Measurements from ENCODE around the gene METTL4.
A peak's percentile ranks its signal among the peaks of the same experiment; 100 is the strongest.

METTL4 gene

DNA sequence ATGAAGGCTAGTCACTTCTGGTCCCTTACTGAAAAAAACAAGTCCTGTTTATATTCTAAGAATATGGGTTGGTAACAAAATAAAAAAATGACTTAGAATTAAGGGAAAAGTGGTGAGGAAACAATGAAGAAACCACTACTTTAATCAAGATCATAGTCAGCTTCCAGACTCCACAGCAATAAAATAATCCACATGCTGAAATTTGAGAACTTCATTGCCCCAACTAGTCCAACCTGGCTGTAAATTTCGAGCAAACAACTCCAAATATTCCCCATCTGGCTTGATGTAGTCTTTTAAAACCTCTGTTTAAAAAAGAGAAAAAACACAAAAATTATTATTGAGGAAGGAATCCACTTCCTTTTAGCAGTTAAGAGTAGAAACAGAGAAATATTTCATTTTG is 32.5 kb downstream of the METTL4 start:
- no peak overlapping the region for H3K4me3 ChIP-seq (ENCODE audit: low read depth, low read length)
- no peak for DNase-seq (ENCODE audit: low read depth, low spot score)

DNA sequence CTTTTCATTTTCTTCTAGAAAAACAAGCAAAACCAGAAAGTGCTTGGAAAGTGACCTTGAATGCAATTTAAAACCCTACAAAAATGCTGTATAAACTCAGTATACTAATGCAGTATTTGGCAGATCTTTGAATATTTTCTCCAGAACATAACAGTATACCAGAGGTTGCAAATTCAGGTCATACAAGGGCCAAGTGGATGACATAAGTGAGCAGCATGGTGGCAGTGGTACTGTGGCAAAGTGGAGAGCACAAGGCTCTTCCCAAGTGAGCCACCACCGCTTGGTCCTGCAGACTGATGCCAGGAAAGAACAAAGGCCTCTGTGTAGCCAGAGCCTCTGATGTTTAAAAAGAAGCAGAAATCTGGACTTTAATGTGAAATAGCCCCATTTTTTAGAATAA is 33.1 kb downstream of the METTL4 start:
- no peak overlapping the region for H3K4me3 ChIP-seq (ENCODE audit: low read depth, low read length)
- DNase-seq (ENCODE audit: low read depth, low spot score) = no peak
- TF ChIP-seq, protein P1, sequence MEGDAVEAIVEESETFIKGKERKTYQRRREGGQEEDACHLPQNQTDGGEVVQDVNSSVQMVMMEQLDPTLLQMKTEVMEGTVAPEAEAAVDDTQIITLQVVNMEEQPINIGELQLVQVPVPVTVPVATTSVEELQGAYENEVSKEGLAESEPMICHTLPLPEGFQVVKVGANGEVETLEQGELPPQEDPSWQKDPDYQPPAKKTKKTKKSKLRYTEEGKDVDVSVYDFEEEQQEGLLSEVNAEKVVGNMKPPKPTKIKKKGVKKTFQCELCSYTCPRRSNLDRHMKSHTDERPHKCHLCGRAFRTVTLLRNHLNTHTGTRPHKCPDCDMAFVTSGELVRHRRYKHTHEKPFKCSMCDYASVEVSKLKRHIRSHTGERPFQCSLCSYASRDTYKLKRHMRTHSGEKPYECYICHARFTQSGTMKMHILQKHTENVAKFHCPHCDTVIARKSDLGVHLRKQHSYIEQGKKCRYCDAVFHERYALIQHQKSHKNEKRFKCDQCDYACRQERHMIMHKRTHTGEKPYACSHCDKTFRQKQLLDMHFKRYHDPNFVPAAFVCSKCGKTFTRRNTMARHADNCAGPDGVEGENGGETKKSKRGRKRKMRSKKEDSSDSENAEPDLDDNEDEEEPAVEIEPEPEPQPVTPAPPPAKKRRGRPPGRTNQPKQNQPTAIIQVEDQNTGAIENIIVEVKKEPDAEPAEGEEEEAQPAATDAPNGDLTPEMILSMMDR (IDR thresholded peaks at IDR 0.05; ENCODE audit: low read depth, low read length) = no peak
- in situ Hi-C loops (cut with HindIII; ENCODE audit: low sequenced_read_pairs) = no loop called here

More for the DNA sequence above, 32.5 kb downstream of the METTL4 start:
- in situ Hi-C loops (cut with HindIII; ENCODE audit: low sequenced_read_pairs) = no loop called here
- TF ChIP-seq, protein P1 (IDR thresholded peaks at IDR 0.05; ENCODE audit: low read depth, low read length) = no peak

DNA sequence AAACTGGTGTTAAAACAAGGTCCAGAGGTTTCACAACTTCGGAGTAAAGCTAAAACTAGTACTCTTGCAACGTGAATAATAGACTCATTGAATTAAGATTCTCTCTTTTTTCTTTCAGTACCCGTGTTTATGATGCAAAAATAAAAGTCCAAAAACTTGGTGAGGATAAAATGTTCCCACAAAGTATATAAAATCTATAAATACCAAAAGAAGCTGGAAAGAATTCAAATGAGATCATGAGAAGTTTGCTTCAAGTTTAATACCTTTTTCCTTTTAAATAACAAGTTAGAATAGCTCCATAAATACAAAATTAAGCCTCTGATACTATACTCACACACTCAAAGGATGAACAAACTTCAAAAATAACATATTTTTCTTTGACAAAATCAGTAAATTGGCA is 34.0 kb downstream of the METTL4 start:
- no peak overlapping the region for H3K4me3 ChIP-seq (ENCODE audit: low read depth, low read length)
- in situ Hi-C loops (cut with HindIII; ENCODE audit: low sequenced_read_pairs) = no loop called here
- DNase-seq (ENCODE audit: low read depth, low spot score) = no peak
- TF ChIP-seq, protein P1 (IDR thresholded peaks at IDR 0.05; ENCODE audit: low read depth, low read length) = no peak

DNA sequence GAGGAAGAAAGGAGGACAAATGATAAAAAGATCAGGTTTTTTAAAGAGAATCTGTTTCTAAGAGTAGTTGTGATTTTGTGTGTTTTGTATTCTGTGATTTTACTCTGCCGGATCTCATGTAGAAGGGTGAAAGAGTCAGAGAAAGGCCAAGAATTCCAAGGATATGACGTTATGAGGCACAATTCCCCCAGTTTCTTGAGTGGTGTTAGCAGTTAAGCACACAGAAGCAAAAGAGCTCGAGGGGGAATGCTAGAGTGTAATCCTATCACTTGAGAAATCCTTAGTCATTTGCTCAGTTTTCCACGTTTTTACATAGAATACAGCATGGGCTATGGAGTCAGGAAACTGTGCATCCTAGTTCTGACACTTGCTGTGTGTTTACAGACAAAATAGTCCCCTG is 34.8 kb downstream of the METTL4 start:
- TF ChIP-seq, protein P1 (IDR thresholded peaks at IDR 0.05; ENCODE audit: low read depth, low read length) = no peak
- in situ Hi-C loops (cut with HindIII; ENCODE audit: low sequenced_read_pairs) = no loop called here
- peak; percentile 64 for DNase-seq (ENCODE audit: low read depth, low spot score)
- H3K4me3 ChIP-seq (ENCODE audit: low read depth, low read length) = no peak overlapping the region

DNA sequence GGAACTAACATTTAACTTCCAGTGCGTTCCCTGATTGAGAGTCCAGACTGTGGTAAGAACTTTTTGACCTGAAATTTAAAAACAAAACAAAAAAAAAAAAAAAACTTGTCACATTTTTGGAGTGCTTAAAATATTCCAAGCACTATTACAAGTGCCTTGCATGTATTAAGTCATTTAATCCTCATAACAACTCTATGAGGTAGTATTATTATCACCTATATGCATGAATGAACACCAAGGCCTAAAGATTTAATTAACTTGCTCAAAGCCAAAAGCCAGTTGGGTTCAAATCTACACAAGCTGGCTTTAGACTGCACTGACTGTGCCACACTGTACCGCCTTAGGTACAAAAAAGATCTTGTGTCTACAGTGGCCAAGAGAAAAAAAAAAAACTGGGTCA is 35.2 kb downstream of the METTL4 start:
- in situ Hi-C loops (cut with HindIII; ENCODE audit: low sequenced_read_pairs) = no loop called here
- no peak for DNase-seq (ENCODE audit: low read depth, low spot score)

DNA sequence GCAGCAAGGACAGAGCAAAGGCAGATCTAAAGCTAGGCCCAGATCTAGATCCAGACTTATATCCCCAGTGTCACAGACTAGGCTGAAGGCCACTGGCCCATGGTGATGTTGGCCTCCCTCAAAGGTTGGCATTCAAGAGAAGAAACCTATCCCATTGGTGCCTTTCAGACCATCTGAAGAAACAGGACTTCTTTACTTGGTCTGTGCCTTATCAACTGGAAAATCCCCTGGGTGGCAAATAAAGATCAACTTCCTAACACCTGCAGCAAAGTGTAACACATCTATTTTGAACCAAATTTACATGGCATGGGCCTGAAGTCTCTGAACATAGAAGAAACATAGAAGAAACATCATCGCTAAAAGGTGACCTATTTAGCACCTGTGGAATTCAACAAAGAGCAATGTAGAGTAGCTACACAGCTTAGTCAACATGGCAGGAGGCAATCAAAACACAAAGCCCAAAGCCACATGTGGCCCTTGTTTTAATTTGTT is 35.8 kb downstream of the METTL4 start:
- DNase-seq (ENCODE audit: low read depth, low spot score) = no peak
- no peak overlapping the region for H3K4me3 ChIP-seq (ENCODE audit: low read depth, low read length)
- in situ Hi-C loops (cut with HindIII; ENCODE audit: low sequenced_read_pairs) = no loop called here
- TF ChIP-seq, protein P1 (IDR thresholded peaks at IDR 0.05; ENCODE audit: low read depth, low read length) = no peak

More for the DNA sequence above, 35.2 kb downstream of the METTL4 start:
- H3K4me3 ChIP-seq (ENCODE audit: low read depth, low read length) = no peak overlapping the region
- TF ChIP-seq, protein P1 (IDR thresholded peaks at IDR 0.05; ENCODE audit: low read depth, low read length) = no peak

DNA sequence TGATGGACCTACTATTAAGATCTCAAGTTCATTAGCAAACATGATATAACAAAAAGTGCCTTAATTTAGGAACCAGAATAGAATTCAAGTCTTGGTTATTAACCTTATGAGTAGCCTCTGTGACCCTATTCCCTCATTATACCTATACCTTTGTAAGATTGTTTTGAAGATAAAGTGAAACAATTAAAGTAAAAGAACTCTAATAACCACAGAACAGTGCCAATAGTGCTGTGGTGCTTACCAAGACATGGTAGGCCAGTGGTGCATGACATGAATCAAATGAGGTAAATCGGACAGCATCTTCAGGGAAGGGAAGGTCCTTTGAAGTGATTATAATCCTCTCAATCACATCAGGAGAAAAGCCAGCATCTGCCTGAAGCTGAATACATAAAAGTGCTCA is 36.4 kb downstream of the METTL4 start:
- in situ Hi-C loops (cut with HindIII; ENCODE audit: low sequenced_read_pairs) = no loop called here
- H3K4me3 ChIP-seq (ENCODE audit: low read depth, low read length) = no peak overlapping the region
- DNase-seq (ENCODE audit: low read depth, low spot score) = no peak
- TF ChIP-seq, protein P1 (IDR thresholded peaks at IDR 0.05; ENCODE audit: low read depth, low read length) = no peak
